Neutrophil (primary cell): ENCODE measurements around the gene LRMDA.

ENCODE experiments used
- H3K27ac ChIP-seq: fragments of 200-600 bp; sonication (generic); 2 replicates; pipeline ENCODE4 v1.5.1; 2016; ENCODE audit warnings: mild to moderate bottlenecking, moderate library complexity
- H3K27me3 ChIP-seq: fragments of 200-600 bp; sonication (generic); 2 replicates; pipeline ENCODE4 v1.6.0; 2016; ENCODE audit warnings: mild to moderate bottlenecking
- H3K36me3 ChIP-seq: fragments of 200-600 bp; sonication (generic); 2 replicates; pipeline ENCODE4 v1.5.1; 2017
- H3K4me1 ChIP-seq, 2 experiments: fragments of 200-600 bp in 1 of 2; sonication (generic) in 1 of 2; 1 replicate in 1 of 2; 2 replicates in 1 of 2; pipeline versions ENCODE4 v1.5.1 to v1.6.1; 2013 to 2016; ENCODE audit warnings: low read depth in 1 of 2, low read length in 1 of 2, mild to moderate bottlenecking in 1 of 2, moderate library complexity in 1 of 2; ENCODE audit not compliant: control insufficient read depth in 1 of 2, insufficient read depth in 1 of 2
- H3K4me3 ChIP-seq, 2 experiments: fragments of 200-600 bp in 1 of 2; sonication (generic) in 1 of 2; 1 replicate in 1 of 2; 2 replicates in 1 of 2; pipeline ENCODE4 v1.5.1; 2013 to 2016; ENCODE audit warnings: low read depth in 1 of 2, low read length in 1 of 2, mild to moderate bottlenecking in 1 of 2, moderate library complexity in 1 of 2
- H3K9me3 ChIP-seq: fragments of 200-600 bp; sonication (generic); 2 replicates; pipeline ENCODE4 v1.5.1; 2016
- TF ChIP-seq, protein P1 (sequence below): fragments of 200-600 bp; sonication (generic); IDR thresholded peaks from 2 replicates; pipeline ENCODE4 v1.5.1; 2016; ENCODE audit warnings: antibody characterized with exemption

Gene LRMDA

DNA sequence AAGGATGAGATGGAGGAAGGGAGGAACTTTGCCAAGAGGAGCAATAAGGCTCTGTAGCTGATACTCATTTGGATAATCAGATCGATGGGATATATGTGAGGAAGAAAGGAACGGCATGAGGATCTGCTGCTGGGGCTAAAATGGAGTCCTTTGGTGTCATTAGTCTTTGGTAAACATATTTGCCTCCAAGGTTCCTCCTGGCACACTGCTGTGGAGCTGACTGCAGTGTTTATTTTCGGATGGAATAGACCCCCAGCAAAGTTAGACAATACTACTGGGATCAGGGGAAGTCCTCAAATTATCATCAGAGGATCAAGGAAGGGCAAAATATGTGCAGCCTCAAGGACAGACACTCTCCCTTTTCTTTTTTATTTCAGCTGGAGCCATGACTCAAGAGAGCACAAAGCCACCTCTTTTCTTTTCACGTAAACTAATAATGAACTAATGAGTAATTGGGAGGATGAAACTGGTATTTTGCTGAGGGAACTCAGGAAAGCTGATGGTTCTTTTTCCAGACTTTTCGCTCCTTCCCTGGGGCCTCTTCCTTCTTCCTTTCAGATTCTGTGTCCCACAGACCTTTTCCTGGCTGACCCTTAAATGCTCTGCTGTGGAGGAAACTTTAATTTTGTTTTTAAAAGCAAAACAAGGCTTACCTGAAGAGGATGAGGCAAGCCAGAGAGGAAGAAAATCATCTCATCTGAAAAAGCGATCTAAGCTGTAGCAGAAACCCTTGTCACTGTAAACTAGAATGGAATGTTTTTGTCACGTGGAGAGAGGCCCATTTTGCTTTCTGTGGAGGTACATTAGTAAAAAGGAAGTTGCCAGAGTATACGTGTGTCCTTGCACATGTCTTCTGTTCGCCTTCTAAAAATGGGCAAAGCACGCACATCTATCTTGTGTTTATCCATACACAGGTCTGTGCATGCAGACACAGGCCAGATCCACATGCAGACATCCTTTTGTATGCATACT is 33.3 kb downstream of the LRMDA start:
- Histone ChIP-seq H3K4me1 (peaks cover 10 to 12% of the 10 kb centered on the region in 2 experiments), H3K4me3 (no peak overlapping the region), H3K27me3 (no peaks in the 10 kb centered on the region), H3K36me3 (no peaks in the 10 kb centered on the region), H3K9me3 (no peaks in the 10 kb centered on the region), H3K27ac (no peak overlapping the region)
- TF ChIP-seq, protein P1, sequence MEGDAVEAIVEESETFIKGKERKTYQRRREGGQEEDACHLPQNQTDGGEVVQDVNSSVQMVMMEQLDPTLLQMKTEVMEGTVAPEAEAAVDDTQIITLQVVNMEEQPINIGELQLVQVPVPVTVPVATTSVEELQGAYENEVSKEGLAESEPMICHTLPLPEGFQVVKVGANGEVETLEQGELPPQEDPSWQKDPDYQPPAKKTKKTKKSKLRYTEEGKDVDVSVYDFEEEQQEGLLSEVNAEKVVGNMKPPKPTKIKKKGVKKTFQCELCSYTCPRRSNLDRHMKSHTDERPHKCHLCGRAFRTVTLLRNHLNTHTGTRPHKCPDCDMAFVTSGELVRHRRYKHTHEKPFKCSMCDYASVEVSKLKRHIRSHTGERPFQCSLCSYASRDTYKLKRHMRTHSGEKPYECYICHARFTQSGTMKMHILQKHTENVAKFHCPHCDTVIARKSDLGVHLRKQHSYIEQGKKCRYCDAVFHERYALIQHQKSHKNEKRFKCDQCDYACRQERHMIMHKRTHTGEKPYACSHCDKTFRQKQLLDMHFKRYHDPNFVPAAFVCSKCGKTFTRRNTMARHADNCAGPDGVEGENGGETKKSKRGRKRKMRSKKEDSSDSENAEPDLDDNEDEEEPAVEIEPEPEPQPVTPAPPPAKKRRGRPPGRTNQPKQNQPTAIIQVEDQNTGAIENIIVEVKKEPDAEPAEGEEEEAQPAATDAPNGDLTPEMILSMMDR = no peak

DNA sequence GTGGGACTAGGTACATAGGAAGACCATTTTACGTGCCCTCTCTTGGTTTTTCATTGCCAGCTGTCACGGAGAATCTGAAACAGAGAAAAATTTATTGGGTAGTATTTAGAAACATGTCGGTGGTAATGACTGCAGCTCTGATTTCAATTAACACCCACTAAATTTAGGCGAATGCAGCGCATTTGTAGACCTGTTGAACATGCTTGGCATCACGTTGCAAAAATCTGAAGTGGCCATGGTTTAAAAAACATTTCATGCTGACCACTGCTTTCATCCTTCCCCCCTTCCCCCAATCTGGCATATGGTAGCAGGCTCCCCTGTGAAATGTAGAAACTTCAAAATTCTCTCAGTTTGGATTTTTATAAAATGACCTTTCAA is 34.0 kb downstream of the LRMDA start:
- Histone ChIP-seq H3K27ac (no peak overlapping the region), H3K36me3 (no peaks in the 10 kb centered on the region), H3K27me3 (no peaks in the 10 kb centered on the region), H3K4me1 (peaks cover 10 to 13% of the 10 kb centered on the region in 2 experiments), H3K4me3 (no peak overlapping the region), H3K9me3 (no peaks in the 10 kb centered on the region)
- TF ChIP-seq, protein P1 = no peak

DNA sequence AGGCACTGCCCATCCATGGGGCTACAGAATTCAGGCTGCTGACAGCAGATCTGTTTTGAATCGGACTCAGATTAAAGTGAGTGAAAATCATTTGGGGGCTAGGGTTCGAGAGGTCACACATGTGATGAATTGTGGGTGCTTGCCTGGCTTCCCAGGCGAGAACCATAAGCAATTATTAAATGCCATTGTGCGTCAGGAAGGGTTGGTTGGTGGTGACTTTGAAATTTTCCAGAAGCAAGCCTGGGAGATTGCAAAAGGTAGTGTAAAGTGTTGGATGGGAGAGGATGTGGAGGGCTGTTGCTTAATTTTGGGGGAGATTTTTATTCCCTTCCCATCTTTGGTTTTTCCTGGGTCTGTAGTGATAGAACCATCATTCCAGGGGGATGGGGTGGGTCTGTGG is 34.6 kb downstream of the LRMDA start:
- Histone ChIP-seq H3K36me3 (no peaks in the 10 kb centered on the region), H3K9me3 (no peaks in the 10 kb centered on the region), H3K4me1 (peaks cover 10 to 18% of the 10 kb centered on the region in 2 experiments), H3K4me3 (no peak overlapping the region), H3K27me3 (no peaks in the 10 kb centered on the region), H3K27ac (no peak overlapping the region)
- TF ChIP-seq, protein P1 = no peak

DNA sequence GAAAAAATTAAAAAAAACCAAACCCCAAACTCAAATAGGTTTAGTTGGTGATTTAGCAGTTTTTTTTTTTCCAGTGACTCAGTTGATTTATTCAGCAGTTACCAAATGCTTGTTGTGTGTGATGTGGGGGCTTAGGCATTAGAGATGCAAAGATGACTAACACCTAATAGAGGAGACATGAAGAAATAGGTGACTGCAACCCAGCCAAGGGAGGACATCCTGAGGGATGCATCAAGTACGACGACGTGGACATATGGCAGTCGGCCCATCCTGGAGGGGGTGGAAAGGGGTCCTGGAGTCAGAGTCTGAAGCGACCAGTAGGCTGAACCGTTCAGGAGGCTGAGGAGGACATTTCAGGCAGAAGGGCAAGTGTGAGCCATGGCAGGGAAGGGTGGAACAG is 35.5 kb downstream of the LRMDA start:
- no peak overlapping the region for H3K27ac ChIP-seq
- no peaks in the 10 kb centered on the region for H3K36me3 ChIP-seq
- no peaks in the 10 kb centered on the region for H3K27me3 ChIP-seq
- H3K4me1 ChIP-seq = peaks cover 10 to 20% of the 10 kb centered on the region in 2 experiments
- no peak overlapping the region for H3K4me3 ChIP-seq
- TF ChIP-seq, protein P1 = no peak
- no peaks in the 10 kb centered on the region for H3K9me3 ChIP-seq

DNA sequence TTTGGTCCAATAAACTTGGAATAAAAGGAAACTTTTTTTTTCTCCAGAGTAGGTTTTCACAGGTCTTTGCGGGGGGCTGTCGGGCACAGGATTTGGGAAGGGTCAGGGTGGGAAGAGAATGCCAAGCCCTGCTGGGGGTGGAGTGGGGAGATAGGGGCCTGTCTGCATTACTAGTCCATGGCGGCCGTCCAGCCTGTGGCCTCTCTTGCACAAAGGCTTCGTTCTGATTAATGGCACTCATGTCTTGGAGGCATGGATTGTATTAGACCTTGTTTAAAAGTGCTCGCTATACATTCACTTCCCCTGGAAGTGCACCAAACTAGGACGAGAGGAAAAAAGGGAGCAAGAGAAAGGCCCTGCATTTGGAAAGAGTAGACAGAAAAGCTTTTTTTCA is 37.2 kb downstream of the LRMDA start:
- Histone ChIP-seq H3K36me3 (no peaks in the 10 kb centered on the region), H3K27me3 (no peaks in the 10 kb centered on the region), H3K4me1 (peaks cover 10 to 30% of the 10 kb centered on the region in 2 experiments), H3K27ac (no peak overlapping the region), H3K9me3 (no peaks in the 10 kb centered on the region), H3K4me3 (no peak overlapping the region)
- TF ChIP-seq, protein P1 = no peak
